NCI-H2227 treated with DMSO at 0.1 percent for 48 hours (cell line): ENCODE measurements around the gene SLC25A18.
A peak's percentile ranks its signal among the peaks of the same experiment; 100 is the strongest.
"Not testable (repeated sequence)": the region's sequence is repeated elsewhere in the genome, so short reads cannot be mapped to it uniquely, and the experiment has no call there.

Experiments used
- DNase-seq: peaks from one replicate; lab custom pipeline; 2025; lab: John Stamatoyannopoulos, UW

The SLC25A18 gene

GRCh38 chr22:17607891-17608521 lies 44.7 kb downstream of the SLC25A18 start:
- no peak for DNase-seq

- DNase-seq = no peak
These were observed 48.8 kb downstream of the SLC25A18 start for GRCh38 chr22:17612057-17612456.

- no peak for DNase-seq
These were observed 50.0 kb downstream of the SLC25A18 start for GRCh38 chr22:17613280-17613679.

GRCh38 chr22:17627961-17628405 lies 64.7 kb downstream of the SLC25A18 start:
- no peak for DNase-seq

- peak; percentile 96 for DNase-seq
These were observed 65.3 kb downstream of the SLC25A18 start, which contains the start of gene ATP6V1E1 for GRCh38 chr22:17628406-17629172. Gene ATP6V1E1 (minus strand): TSS chr22:17628749. CDS start chr22:17628635, 114 bp downstream.

GRCh38 chr22:17629173-17629489 lies 65.8 kb downstream of the SLC25A18 start:
- no peak for DNase-seq

- no peak for DNase-seq
These were observed 66.3 kb downstream of the SLC25A18 start for GRCh38 chr22:17629641-17630040.

GRCh38 chr22:17631076-17631565 lies 67.8 kb downstream of the SLC25A18 start:
- DNase-seq = no peak

- no peak for DNase-seq
These were observed 70.1 kb downstream of the SLC25A18 start for GRCh38 chr22:17633217-17633997.

- no peak for DNase-seq
These were observed 70.7 kb downstream of the SLC25A18 start for GRCh38 chr22:17633998-17634323.

GRCh38 chr22:17634696-17635095 lies 71.4 kb downstream of the SLC25A18 start:
- no peak for DNase-seq

- not testable (repeated sequence) for DNase-seq
These were observed 73.6 kb downstream of the SLC25A18 start for GRCh38 chr22:17636850-17637249.

- DNase-seq = no peak
These were observed 74.3 kb downstream of the SLC25A18 start for GRCh38 chr22:17637490-17638181.

- no peak for DNase-seq
These were observed 74.8 kb downstream of the SLC25A18 start for GRCh38 chr22:17638182-17638431.

GRCh38 chr22:17638432-17639246 lies 75.3 kb downstream of the SLC25A18 start, which contains the start of gene BCL2L13:
Gene BCL2L13 (plus strand): TSS chr22:17638757. CDS start chr22:17655712, 16,955 bp downstream.
- DNase-seq = peak; percentile 84

- peak; percentile 40 for DNase-seq
These were observed 76.0 kb downstream of the SLC25A18 start for GRCh38 chr22:17639247-17639741.
